ENCODE measurements around the gene RGS7. TPM values are rescaled to one million over a fixed set of nuclear protein-coding genes. Genes with fewer than 3 reads are reported as not detected.

RGS7 gene
- total and polyA plus RNA-seq, 2 of the 8 experiments (the other 6 are each of a cell fraction or from before 2014, with no cell fraction given): 1.6 to 3.0 TPM

GRCh38 chr1:240973875-240974274 lies 383.1 kb downstream of the RGS7 start:
- Histone ChIP-seq H3K79me2 (ENCODE audit: control insufficient read depth in 1 of 2, insufficient read depth in 2 of 2, low read length in 2 of 2) (no peaks in the 10 kb centered on the region), H4K5ac (ENCODE audit: insufficient read length, low read depth, low read length) (no peak overlapping the region), H2BK5ac (ENCODE audit: low read depth, low read length) (no peak overlapping the region), H3K4me3 (ENCODE audit: extremely low read depth in 1 of 4, insufficient read depth in 2 of 4, low read depth in 3 of 4, low read length in 4 of 4) (no peak overlapping the region), H3K27me3 (replicated peaks in 1 of 4; ENCODE audit: control insufficient read depth in 3 of 4, extremely low read depth in 1 of 4, insufficient read depth in 3 of 4, low read length in 3 of 4) (no peaks in the 10 kb centered on the region), H3K18ac (ENCODE audit: extremely low read depth, low read length) (no peak overlapping the region), H3K9ac (replicated peaks in 1 of 4; ENCODE audit: extremely low read depth in 1 of 4, low read depth in 3 of 4, low read length in 3 of 4) (no peak overlapping the region), H3K4me1 (replicated peaks in 1 of 4; ENCODE audit: control insufficient read depth in 3 of 4, insufficient read depth in 4 of 4, low read length in 3 of 4) (peaks cover 0 to 4% (median 3%) of the 10 kb centered on the region in 4 experiments; a peak in 3 of 7 replicates), H3K4me2 (ENCODE audit: insufficient read depth in 1 of 2, low read depth in 2 of 2, low read length in 2 of 2) (no peak overlapping the region), H3K56ac (replicated peaks; ENCODE audit: insufficient read length, low read depth, low read length) (no peak overlapping the region), H4K20me1 (replicated peaks in 1 of 2; ENCODE audit: control insufficient read depth in 1 of 2, insufficient read depth in 2 of 2, low read length in 2 of 2) (no peaks in the 10 kb centered on the region), H3K23ac (ENCODE audit: insufficient read length) (no peak overlapping the region), H3K9me3 (ENCODE audit: insufficient read depth in 2 of 2, low read depth in 1 of 2, low read length in 1 of 2) (no peaks in the 10 kb centered on the region), H4K8ac (ENCODE audit: extremely low read depth, insufficient read depth, low read length) (no peak overlapping the region), H3K14ac (ENCODE audit: insufficient read length) (no peak overlapping the region), H3K4ac (replicated peaks; ENCODE audit: insufficient read length, low read depth, low read length) (no peak overlapping the region), H4K91ac (replicated peaks; ENCODE audit: insufficient read length, low read length) (no peak overlapping the region), H2BK120ac (replicated peaks; ENCODE audit: low read depth, low read length) (no peak overlapping the region), H2BK12ac (ENCODE audit: low read depth, low read length) (no peak overlapping the region), H2AFZ (ENCODE audit: low read length) (no peak overlapping the region), H3K27ac (ENCODE audit: low read depth, low read length) (no peak overlapping the region), H2AK5ac (ENCODE audit: low read depth, low read length) (no peak overlapping the region), H3K36me3 (ENCODE audit: control insufficient read depth in 2 of 4, insufficient read depth in 4 of 4, low read length in 3 of 4) (no peaks in the 10 kb centered on the region), H2BK15ac (ENCODE audit: low read length) (no peak overlapping the region), H3K79me1 (ENCODE audit: low read depth, low read length) (no peaks in the 10 kb centered on the region), H3K23me2 (ENCODE audit: low read depth, low read length) (peaks cover 2% of the 10 kb centered on the region; the same call in 1 of the 2 replicates), H2BK20ac (ENCODE audit: low read length) (no peak overlapping the region)
- ChIA-PET CTCF (ENCODE audit: partially characterized antibody) (interaction anchor here (0.7 to 1.3 kb wide), 2 partner anchors 17 to 244 kb away, joined by 3 to 5 read pairs; no protein-coding TSS in a partner anchor), POLR2A (ENCODE audit: partially characterized antibody) (no interaction called here)
- TF ChIP-seq SIN3A (conservative IDR thresholded peaks at IDR 0.05 in 1 of 2, IDR thresholded peaks at IDR 0.05 in 1 of 2; ENCODE audit: low read depth in 1 of 2, low read length in 2 of 2) (no peak), RXRA (IDR thresholded peaks at IDR 0.05; ENCODE audit: insufficient read depth, low read depth, low read length) (no peak), TAF1 (IDR thresholded peaks at IDR 0.05; ENCODE audit: low read depth, low read length) (no peak), POU5F1 (IDR thresholded peaks at IDR 0.05; ENCODE audit: low read depth, low read length) (no peak), SRF (IDR thresholded peaks at IDR 0.05; ENCODE audit: low read depth, low read length) (no peak), SIX5 (IDR thresholded peaks at IDR 0.05; ENCODE audit: low read depth, low read length) (no peak), CHD1 (IDR thresholded peaks at IDR 0.05; ENCODE audit: low read depth, low read length) (no peak), RFX5 (IDR thresholded peaks at IDR 0.05; ENCODE audit: borderline replicate concordance, low read depth, low read length) (no peak)
- no peak for FAIRE-seq
- WGBS, 2 experiments (ENCODE audit: extremely low coverage in 1 of 2, insufficient coverage in 1 of 2, insufficient read length in 1 of 2, insufficient replicate concordance in 2 of 2, low coverage in 1 of 2, low lambda C conversion rate in 2 of 2, missing lambda C conversion rate in 1 of 2): 93% methylated on average over 3 of the region's 3 CpGs; no CpG with 5 or more reads in 1 of the 2 experiments
- DNase-seq (ENCODE audit: low read depth in 1 of 2, low spot score in 2 of 2): no peak
